MM.1S (cell line): ENCODE results near the gene IFNL3.

Source experiments
- CTCF ChIP-seq: fragments of 300-600 bp; sonication (generic); IDR thresholded peaks from 2 replicates; pipeline ENCODE4 v1.5.1; 2016; ENCODE audit warnings: antibody characterized with exemption, low read length, mixed read lengths
- EZH2 ChIP-seq: fragments of 300-600 bp; sonication (generic); optimal IDR thresholded peaks from 2 replicates; pipeline ENCODE3; 2017; ENCODE audit warnings: low read depth, mild to moderate bottlenecking, antibody characterized with exemption, low read length, mixed read lengths
- EZH2phosphoT487 ChIP-seq: fragments of 300-600 bp; sonication (generic); IDR thresholded peaks from 2 replicates; pipeline ENCODE4 v1.6.1; 2018; ENCODE audit warnings: antibody characterized with exemption, low read length

DNA sequence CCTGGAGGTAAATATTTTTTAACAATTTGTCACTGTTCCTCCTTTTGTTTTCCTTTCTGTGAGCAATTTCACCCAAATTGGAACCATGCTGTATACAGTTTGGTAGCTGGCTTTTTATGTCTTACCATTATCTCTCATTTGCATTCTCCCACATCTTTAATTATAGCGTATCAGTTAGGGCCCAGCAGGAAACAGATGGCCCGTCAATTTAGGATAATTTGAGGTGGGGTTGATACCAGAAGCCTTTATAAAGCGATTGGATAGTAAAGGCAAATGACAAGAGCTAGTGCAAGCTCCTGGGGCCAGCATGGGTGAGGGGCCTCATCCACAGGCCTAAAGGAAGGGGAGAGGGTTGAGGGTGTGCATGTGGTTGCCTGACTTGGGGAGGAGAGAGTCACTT, 7.7 kb upstream of the IFNL3 start:
- TF ChIP-seq EZH2phosphoT487 (no peak), CTCF (no peak), EZH2 (no peak)
